HuH-7 (cell line): Measurements from ENCODE around the gene LAT.
"Not testable (repeated sequence)": the region's sequence is repeated elsewhere in the genome, so short reads cannot be mapped to it uniquely, and the experiment has no call there.

ENCODE experiments used
- DNase-seq: peaks from one replicate; pipeline ENCODE4 v3.0.0; 2011; ENCODE audit warnings: low spot score

Gene LAT

GRCh38 chr16:28984619-28985135 is at the start of gene LAT:
Gene LAT (plus strand): TSS chr16:28985052. CDS start chr16:28985418, 366 bp downstream.
- DNase-seq = no peak

- no peak for DNase-seq
Observed at GRCh38 chr16:28935346-28935745, 49.5 kb upstream of the LAT start.

DNA sequence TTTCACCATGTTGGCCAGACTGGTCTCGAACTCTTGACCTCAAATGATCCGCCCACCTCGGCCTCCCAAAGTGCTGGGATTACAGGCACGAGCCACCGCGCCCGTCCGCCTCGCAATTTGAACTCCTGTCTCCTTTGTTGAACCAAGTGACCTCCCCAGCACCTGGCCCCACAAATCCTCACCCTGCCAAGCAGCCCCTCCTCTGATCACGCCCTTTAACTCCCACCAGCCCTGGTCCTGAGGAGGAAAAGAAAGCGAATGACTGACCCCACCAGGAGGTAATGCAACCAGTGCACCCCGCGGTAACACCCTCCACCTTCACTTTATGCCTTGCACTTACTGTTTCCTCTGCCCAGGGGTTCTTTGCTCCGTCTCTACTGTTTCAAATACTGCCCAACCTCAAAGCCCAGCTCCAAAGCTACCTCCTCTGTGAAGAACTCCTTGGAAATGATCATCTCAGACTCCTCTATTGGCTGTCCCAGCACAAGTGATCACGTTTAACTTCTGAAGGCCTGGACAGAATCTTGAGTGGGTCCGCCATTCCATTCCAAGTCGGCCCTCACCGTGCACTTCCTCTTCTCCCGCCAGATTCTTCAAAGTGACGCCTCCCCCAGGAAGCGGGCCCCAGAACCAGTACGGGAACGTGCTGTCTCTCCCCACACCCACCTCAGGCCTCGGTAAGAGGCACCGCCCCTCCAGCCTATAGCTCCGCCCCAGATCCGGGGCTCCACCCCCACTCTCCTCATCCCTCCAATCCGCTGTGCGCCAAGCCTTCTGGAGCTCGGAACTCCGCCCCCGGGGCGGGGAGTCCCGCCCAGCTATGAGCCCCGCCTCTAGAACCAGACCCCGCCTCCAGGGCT is 48.7 kb upstream of the LAT start:
- peak; percentile 94 for DNase-seq

DNA sequence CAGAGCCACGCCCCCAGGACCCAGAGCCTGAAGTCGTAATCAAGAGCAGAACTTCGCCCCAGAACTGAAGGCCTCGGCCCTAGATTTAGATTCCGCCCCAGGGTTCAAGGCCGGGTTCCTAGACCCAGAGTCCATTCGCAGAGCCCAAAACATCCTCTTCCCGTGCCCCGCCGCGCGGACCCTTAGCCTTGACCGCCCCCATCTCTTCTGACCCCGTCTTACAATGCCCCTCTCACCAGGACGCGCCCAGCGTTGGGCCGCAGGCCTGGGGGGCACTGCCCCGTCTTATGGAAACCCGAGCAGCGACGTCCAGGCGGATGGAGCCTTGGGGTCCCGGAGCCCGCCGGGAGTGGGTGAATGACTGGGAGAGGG is 48.1 kb upstream of the LAT start:
- no peak for DNase-seq

GRCh38 chr16:28937222-28937876 is 47.5 kb upstream of the LAT start:
- no peak for DNase-seq

DNA sequence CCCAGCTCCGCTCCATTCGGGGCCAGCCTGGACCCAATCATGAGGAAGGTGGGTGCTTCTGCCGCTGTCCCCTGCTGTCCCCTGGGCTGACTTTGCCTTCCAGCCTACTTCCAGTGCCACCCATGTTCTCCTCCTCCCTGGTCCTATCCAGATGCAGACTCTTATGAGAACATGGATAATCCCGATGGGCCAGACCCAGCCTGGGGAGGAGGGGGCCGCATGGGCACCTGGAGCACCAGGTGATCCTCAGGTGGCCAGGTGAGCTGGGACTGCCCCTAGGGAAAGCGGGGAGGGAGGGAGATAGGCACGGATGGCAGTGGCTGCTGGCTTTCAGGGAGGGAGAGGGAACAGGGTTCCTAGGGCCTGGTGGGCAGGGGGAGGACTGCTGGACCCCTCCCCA is 46.1 kb upstream of the LAT start:
- DNase-seq = no peak

- not testable (repeated sequence) for DNase-seq
Observed at GRCh38 chr16:28939825-28940224, 45.0 kb upstream of the LAT start.

DNA sequence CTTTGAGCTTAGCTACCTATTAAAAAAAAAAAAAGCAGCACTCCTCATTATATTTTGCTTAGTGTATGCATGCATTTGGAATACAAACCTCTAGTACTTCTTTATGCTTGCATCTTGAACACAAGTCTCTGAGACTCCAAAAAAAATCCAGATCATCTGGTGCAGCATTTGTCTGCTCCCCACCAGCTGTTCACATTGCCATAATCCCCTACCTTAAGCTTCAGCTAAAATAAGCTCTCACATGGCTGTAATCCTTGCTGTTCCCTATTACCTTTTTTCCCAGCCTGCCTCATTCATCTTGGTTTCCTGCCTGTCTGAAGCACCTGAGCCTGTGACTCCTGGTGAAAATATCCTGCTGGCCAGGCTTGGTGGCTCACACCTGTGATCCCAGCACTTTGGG is 41.6 kb upstream of the LAT start:
- no peak for DNase-seq

DNA sequence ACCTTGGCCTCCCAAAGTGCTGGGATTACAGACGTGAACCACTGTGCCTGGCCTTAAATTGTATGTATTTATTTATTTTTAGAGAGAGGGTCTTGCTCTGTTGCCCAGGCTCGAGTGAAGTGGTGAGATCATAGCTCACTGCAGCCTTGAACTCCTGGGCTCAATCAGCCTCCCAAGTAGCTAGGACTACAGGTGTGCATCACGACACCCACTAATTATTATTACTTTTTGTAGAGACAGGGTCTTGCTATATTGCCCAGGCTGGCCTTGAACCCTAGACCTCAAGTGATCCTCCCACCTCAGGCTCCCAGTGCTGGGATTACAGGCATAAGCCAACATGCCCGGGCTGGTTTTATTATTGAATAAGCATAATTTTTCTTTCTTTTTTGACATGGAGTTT is 38.2 kb upstream of the LAT start:
- DNase-seq = no peak

DNA sequence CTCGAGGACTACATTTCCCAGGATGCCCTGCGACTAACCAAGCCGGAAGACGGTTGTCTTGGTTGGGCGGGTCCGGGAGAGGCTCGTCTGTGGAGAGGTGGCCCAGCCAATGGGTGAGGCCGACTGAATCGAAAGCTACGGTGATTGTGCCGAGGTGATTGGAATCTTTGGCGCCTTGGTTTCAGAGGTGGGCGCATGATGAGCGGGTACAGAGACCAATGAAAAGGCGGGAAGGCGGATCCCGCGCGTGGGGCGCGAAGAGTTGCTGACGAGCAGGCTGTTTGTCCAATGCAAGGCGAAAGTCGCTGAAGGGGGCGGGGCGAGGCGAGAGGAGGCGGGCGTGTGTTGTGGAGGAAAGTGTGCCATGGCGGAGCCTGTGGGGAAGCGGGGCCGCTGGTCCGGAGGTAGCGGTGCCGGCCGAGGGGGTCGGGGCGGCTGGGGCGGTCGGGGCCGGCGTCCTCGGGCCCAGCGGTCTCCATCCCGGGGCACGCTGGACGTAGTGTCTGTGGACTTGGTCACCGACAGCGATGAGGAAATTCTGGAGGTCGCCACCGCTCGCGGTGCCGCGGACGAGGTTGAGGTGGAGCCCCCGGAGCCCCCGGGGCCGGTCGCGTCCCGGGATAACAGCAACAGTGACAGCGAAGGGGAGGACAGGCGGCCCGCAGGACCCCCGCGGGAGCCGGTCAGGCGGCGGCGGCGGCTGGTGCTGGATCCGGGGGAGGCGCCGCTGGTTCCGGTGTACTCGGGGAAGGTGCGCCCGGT is 34.0 kb upstream of the LAT start, which contains the start of gene NFATC2IP:
NFATC2IP (plus strand) TSS at position 290 of the 762 bp plus-strand sequence; CDS start at position 365, 75 bp downstream.
- DNase-seq = peak; percentile 99

DNA sequence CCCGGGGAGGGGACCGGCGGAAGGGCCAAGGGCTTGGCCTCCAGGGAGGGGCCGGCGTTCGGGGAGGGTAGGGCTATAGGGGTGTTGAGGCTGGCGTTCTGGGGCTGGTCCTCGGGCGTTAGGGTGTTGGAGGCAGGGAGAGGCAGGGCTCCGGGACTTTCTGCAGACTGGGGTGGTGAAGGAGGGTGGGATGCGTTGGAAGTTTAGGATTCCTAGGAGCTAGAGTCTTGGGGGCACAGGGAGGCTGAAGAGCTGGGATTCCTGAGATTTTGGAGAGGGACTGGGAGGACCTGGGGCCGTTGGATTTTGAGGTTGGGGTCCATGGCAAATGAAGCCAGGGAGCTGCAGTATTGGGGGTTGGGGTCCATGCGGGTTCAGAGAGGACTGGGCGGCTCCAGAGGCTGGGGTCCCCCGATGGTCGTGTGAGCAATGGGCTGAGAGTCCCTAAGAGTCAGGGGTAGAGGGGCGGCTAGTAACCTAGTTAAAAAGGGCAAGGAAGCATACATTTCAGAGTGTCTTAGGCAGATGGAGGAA is 33.4 kb upstream of the LAT start:
- no peak for DNase-seq

- no peak for DNase-seq
Observed at GRCh38 chr16:28958216-28958615, 26.6 kb upstream of the LAT start.

DNA sequence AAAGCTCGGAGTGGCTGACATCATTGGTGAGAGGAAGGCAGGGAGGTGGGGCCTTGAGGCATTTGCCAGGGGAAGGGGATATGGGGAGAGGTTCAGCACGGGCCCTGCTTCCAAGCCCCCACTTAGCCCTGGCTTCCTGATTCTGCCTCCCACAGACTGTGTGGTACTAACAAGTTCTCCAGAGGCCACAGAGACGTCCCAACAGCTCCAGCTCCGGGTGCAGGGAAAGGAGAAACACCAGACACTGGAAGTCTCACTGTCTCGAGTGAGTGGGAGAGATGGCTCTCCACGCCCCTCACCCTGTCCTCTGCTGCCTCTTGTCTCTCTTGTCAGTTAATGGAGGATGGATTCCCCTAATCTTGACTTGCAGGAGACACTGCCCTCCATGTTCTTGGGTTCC is 26.0 kb upstream of the LAT start:
- DNase-seq = no peak

- no peak for DNase-seq
Observed at GRCh38 chr16:28964072-28964471, 20.8 kb upstream of the LAT start.

DNA sequence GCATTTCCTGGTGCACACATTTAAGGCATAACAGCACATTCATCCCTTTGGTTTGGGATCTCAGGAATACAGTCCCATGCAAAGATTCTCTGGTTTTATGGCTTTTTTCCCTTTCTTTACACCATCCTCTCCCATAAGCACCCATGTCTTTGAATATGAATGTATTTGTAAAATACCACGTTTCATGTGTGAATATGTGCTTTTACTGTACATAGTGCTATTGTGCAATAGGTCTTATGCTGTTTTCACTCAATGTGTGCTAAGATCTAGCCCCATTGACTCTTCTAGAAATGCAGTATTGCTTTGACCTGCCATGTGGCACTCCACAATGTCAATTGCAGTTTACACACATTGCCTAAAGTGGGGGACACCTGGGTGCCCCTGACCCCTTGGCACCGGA is 20.4 kb upstream of the LAT start:
- no peak for DNase-seq

GRCh38 chr16:28967156-28967555 is 17.7 kb upstream of the LAT start:
- DNase-seq = no peak

- DNase-seq = not testable (repeated sequence)
Observed at GRCh38 chr16:28969696-28970095, 15.2 kb upstream of the LAT start.

- peak; percentile 79 for DNase-seq
Observed at GRCh38 chr16:28974007-28974436, 10.8 kb upstream of the LAT start.

DNA sequence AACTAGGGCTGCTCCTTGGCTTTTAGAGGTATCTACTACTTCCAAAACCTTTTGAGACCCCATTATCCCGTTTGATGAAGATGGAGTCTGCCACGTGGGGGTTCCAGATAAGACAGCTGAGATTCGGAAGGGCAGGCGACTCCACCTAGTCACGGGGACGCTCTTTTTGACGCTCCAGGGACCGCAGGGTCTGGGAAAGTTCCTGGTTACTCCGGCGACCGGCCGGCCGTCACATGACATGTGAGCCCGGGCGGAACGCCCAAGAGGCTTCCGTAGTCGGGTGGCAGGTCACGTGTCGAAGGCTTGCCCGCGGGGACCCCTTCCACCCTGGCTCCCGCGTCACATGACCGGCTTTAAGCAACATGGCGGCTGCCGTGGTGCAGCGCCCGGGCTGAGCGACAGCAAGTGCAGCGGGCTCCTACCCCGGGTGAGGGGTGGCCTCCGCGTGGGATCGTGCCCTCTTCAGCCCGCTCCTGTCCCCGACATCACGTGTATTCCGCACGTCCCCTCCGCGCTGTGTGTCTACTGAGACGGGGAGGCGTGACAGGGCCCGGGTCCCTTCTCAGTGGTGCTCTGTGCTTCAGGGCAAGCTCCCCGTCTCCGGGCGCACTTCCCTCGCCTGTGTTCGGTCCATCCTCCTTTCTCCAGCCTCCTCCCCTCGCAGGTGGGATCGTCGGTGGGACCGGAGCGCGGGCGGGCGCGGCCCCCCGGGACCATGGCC is 10.3 kb upstream of the LAT start, which contains the start of gene SPNS1:
SPNS1 (plus strand) TSS at position 342 of the 721 bp plus-strand sequence; CDS start at position 716, 374 bp downstream.
- DNase-seq = peak; percentile 99

GRCh38 chr16:28975158-28975599 is 9.7 kb upstream of the LAT start:
- no peak for DNase-seq
